Measurements from ENCODE around the gene NYAP2. TPM values are rescaled to one million over a fixed set of nuclear protein-coding genes. Genes with fewer than 3 reads are reported as not detected.

The NYAP2 gene
- total RNA-seq, 1 donor from 2014 or later, result not detected

GRCh38 chr2:225496568-225496967, 97.1 kb downstream of the NYAP2 start:
- no peak for DNase-seq
- intact Hi-C loops (cut with micrococcal nuclease), result no loop called here

GRCh38 chr2:225497166-225497565, 97.7 kb downstream of the NYAP2 start:
- Histone ChIP-seq H3K27me3 (ENCODE audit: low read depth) (no peaks in the 10 kb centered on the region), H3K27ac (replicated peaks) (no peak overlapping the region), H3K4me1 (no peaks in the 10 kb centered on the region), H3K9me3 (replicated peaks) (no peaks in the 10 kb centered on the region), H3K36me3 (no peaks in the 10 kb centered on the region), H3K4me3 (no peak overlapping the region)
- no peak for DNase-seq
- intact Hi-C loops (cut with micrococcal nuclease), result no loop called here
- TF ChIP-seq, protein P1, sequence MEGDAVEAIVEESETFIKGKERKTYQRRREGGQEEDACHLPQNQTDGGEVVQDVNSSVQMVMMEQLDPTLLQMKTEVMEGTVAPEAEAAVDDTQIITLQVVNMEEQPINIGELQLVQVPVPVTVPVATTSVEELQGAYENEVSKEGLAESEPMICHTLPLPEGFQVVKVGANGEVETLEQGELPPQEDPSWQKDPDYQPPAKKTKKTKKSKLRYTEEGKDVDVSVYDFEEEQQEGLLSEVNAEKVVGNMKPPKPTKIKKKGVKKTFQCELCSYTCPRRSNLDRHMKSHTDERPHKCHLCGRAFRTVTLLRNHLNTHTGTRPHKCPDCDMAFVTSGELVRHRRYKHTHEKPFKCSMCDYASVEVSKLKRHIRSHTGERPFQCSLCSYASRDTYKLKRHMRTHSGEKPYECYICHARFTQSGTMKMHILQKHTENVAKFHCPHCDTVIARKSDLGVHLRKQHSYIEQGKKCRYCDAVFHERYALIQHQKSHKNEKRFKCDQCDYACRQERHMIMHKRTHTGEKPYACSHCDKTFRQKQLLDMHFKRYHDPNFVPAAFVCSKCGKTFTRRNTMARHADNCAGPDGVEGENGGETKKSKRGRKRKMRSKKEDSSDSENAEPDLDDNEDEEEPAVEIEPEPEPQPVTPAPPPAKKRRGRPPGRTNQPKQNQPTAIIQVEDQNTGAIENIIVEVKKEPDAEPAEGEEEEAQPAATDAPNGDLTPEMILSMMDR (IDR thresholded peaks at IDR 0.05; ENCODE audit: borderline replicate concordance), result no peak

More at GRCh38 chr2:225496568-225496967, 97.1 kb downstream of the NYAP2 start:
- H3K36me3 ChIP-seq, result no peaks in the 10 kb centered on the region
- TF ChIP-seq, protein P1 (IDR thresholded peaks at IDR 0.05; ENCODE audit: borderline replicate concordance), result no peak
- no peak overlapping the region for H3K4me3 ChIP-seq
- no peak overlapping the region for H3K27ac ChIP-seq (replicated peaks)
- H3K4me1 ChIP-seq, result no peaks in the 10 kb centered on the region
- H3K9me3 ChIP-seq (replicated peaks), result no peaks in the 10 kb centered on the region
- H3K27me3 ChIP-seq (ENCODE audit: low read depth), result no peaks in the 10 kb centered on the region

GRCh38 chr2:225501022-225501421, 101.5 kb downstream of the NYAP2 start:
- no peak for DNase-seq
- no peaks in the 10 kb centered on the region for H3K27me3 ChIP-seq (ENCODE audit: low read depth)
- TF ChIP-seq, protein P1 (IDR thresholded peaks at IDR 0.05; ENCODE audit: borderline replicate concordance), result no peak
- no peaks in the 10 kb centered on the region for H3K4me1 ChIP-seq
- H3K4me3 ChIP-seq, result no peak overlapping the region
- no peaks in the 10 kb centered on the region for H3K36me3 ChIP-seq
- no peaks in the 10 kb centered on the region for H3K9me3 ChIP-seq (replicated peaks)
- intact Hi-C loops (cut with micrococcal nuclease), result no loop called here
- no peak overlapping the region for H3K27ac ChIP-seq (replicated peaks)

- no peak for DNase-seq
- Histone ChIP-seq H3K27ac (replicated peaks) (no peak overlapping the region), H3K36me3 (no peaks in the 10 kb centered on the region), H3K9me3 (replicated peaks) (no peaks in the 10 kb centered on the region), H3K4me3 (no peak overlapping the region), H3K27me3 (ENCODE audit: low read depth) (no peaks in the 10 kb centered on the region), H3K4me1 (no peaks in the 10 kb centered on the region)
- TF ChIP-seq, protein P1 (IDR thresholded peaks at IDR 0.05; ENCODE audit: borderline replicate concordance), result no peak
- intact Hi-C loops (cut with micrococcal nuclease), result no loop called here
Observed at GRCh38 chr2:225502971-225503370, 103.5 kb downstream of the NYAP2 start.

GRCh38 chr2:225510796-225511195, 111.3 kb downstream of the NYAP2 start:
- no peak for DNase-seq
- no peaks in the 10 kb centered on the region for H3K4me1 ChIP-seq
- intact Hi-C loops (cut with micrococcal nuclease), result no loop called here
- H3K27me3 ChIP-seq (ENCODE audit: low read depth), result no peaks in the 10 kb centered on the region
- no peaks in the 10 kb centered on the region for H3K36me3 ChIP-seq
- TF ChIP-seq, protein P1 (IDR thresholded peaks at IDR 0.05; ENCODE audit: borderline replicate concordance), result no peak
- H3K27ac ChIP-seq (replicated peaks), result no peak overlapping the region
- H3K4me3 ChIP-seq, result no peak overlapping the region
- H3K9me3 ChIP-seq (replicated peaks), result no peaks in the 10 kb centered on the region

- Histone ChIP-seq H3K27ac (replicated peaks) (no peak overlapping the region), H3K4me3 (no peak overlapping the region), H3K27me3 (ENCODE audit: low read depth) (no peaks in the 10 kb centered on the region), H3K36me3 (no peaks in the 10 kb centered on the region), H3K9me3 (replicated peaks) (no peaks in the 10 kb centered on the region), H3K4me1 (no peaks in the 10 kb centered on the region)
- TF ChIP-seq, protein P1 (IDR thresholded peaks at IDR 0.05; ENCODE audit: borderline replicate concordance), result no peak
- intact Hi-C loops (cut with micrococcal nuclease), result no loop called here
- DNase-seq, result no peak
Observed at GRCh38 chr2:225512469-225512868, 113.0 kb downstream of the NYAP2 start.
